ENCODE results near the gene LYVE1. TPM values are rescaled to one million over a fixed set of nuclear protein-coding genes. Genes with fewer than 3 reads are reported as not detected.

LYVE1 gene
- total RNA-seq, 1 donor from 2014 or later = 0.27 TPM

DNA sequence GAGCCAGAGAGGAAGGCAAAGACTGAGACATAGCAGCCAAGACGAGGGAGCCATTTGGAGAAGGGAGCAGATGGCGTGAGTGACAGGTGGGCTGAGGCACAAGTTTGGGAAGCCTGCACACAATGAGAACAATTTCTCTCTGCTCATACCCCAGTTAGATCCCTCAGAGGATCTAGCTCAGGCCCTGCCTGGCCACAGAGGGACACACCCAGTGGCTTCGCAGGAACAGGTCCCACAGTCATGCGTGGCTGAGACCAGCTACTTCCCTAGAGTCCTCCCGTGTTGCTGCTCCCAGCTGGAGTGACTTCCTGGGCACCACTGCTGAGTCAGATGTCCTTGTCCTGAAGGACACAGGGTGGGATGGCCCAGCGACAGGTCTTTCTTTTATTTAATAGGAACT, 33.4 kb upstream of the LYVE1 start:
- no peak for TF ChIP-seq EZH2 (IDR thresholded peaks at IDR 0.05; ENCODE audit: insufficient read depth, low read length)
- TF ChIP-seq, protein P1, sequence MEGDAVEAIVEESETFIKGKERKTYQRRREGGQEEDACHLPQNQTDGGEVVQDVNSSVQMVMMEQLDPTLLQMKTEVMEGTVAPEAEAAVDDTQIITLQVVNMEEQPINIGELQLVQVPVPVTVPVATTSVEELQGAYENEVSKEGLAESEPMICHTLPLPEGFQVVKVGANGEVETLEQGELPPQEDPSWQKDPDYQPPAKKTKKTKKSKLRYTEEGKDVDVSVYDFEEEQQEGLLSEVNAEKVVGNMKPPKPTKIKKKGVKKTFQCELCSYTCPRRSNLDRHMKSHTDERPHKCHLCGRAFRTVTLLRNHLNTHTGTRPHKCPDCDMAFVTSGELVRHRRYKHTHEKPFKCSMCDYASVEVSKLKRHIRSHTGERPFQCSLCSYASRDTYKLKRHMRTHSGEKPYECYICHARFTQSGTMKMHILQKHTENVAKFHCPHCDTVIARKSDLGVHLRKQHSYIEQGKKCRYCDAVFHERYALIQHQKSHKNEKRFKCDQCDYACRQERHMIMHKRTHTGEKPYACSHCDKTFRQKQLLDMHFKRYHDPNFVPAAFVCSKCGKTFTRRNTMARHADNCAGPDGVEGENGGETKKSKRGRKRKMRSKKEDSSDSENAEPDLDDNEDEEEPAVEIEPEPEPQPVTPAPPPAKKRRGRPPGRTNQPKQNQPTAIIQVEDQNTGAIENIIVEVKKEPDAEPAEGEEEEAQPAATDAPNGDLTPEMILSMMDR (IDR thresholded peaks at IDR 0.05; ENCODE audit: insufficient read depth, low read depth, low read length) = no peak
- no peak overlapping the region for H3K4me2 ChIP-seq (ENCODE audit: low read length)
- Mint-ChIP-seq H3K27me3 (ENCODE audit: low read depth, unreplicated experiment) (peaks cover 7% of the 10 kb centered on the region), H3K4me3 (ENCODE audit: unreplicated experiment) (no peak overlapping the region), H3K36me3 (ENCODE audit: low read depth, unreplicated experiment) (peaks cover 6% of the 10 kb centered on the region), H3K27ac (ENCODE audit: unreplicated experiment) (no peak overlapping the region), H3K4me1 (ENCODE audit: low read depth, unreplicated experiment) (peaks cover 34% of the 10 kb centered on the region), H3K9me3 (ENCODE audit: unreplicated experiment) (no peaks in the 10 kb centered on the region)
- no peaks in the 10 kb centered on the region for H3K79me2 ChIP-seq (ENCODE audit: insufficient read depth, low read length)
- no peak overlapping the region for H3K27ac ChIP-seq (ENCODE audit: low read depth, low read length)
- H2AFZ ChIP-seq (ENCODE audit: low read depth, low read length) = no peak overlapping the region
- no peak for FAIRE-seq
- H3K36me3 ChIP-seq (ENCODE audit: insufficient read depth, low read length) = no peaks in the 10 kb centered on the region
- H4K20me1 ChIP-seq (ENCODE audit: insufficient read depth, low read length) = no peaks in the 10 kb centered on the region
- H3K4me3 ChIP-seq (ENCODE audit: insufficient read depth, low read depth, low read length) = no peak overlapping the region
- no peak overlapping the region for H3K9ac ChIP-seq (ENCODE audit: low read length)
- no peaks in the 10 kb centered on the region for H3K27me3 ChIP-seq (ENCODE audit: insufficient read depth, low read length)
- peaks cover 19% of the 10 kb centered on the region for H3K4me1 ChIP-seq (ENCODE audit: insufficient read depth, low read length)
- H3K9me3 ChIP-seq (ENCODE audit: insufficient read depth, low read depth, low read length) = no peaks in the 10 kb centered on the region
- no peak for DNase-seq (ENCODE audit: low read depth)

DNA sequence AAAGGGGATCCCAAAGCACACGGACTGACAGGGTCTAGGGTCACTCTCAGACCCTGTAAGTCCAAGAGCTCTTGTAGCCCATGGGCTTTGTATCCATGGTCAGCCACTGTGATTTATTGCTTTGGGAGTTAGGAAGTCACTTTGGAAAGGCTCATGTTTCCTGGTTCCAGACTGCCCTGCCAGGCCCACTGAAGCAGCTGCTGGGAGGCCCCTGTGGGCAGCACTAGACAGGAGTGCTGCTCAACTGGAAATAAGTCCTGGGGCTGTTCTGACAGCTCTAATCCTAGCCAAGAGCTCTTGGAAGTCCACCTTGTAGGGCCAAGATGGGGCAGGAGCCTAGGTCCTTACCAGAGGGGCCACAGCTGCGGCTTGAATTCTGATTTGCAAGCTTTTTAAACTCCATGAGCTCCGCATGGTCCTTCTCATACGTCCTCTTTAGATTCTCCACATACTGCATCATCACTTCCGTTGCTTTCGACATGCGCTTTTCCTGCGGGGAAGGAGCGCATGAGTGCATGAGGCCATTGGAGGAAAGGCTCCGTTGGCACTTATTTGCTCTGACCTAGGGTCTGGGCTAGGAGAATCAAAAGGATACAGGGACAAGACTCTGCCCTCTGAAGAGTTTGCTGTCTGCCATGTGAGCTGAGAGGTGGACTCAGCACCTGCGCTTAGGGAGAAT, 32.2 kb upstream of the LYVE1 start:
- H3K27me3 Mint-ChIP-seq (ENCODE audit: low read depth, unreplicated experiment) = peaks cover 7% of the 10 kb centered on the region
- DNase-seq (ENCODE audit: low read depth) (no peak), FAIRE-seq (no peak)
- no peaks in the 10 kb centered on the region for H4K20me1 ChIP-seq (ENCODE audit: insufficient read depth, low read length)
- H3K9me3 ChIP-seq (ENCODE audit: insufficient read depth, low read depth, low read length) = no peaks in the 10 kb centered on the region
- H3K4me3 Mint-ChIP-seq (ENCODE audit: unreplicated experiment) = no peak overlapping the region
- no peaks in the 10 kb centered on the region for H3K36me3 ChIP-seq (ENCODE audit: insufficient read depth, low read length)
- H3K4me3 ChIP-seq (ENCODE audit: insufficient read depth, low read depth, low read length) = no peak overlapping the region
- TF ChIP-seq, protein P1 (IDR thresholded peaks at IDR 0.05; ENCODE audit: insufficient read depth, low read depth, low read length) = no peak
- no peak for TF ChIP-seq EZH2 (IDR thresholded peaks at IDR 0.05; ENCODE audit: insufficient read depth, low read length)
- H3K79me2 ChIP-seq (ENCODE audit: insufficient read depth, low read length) = no peaks in the 10 kb centered on the region
- no peaks in the 10 kb centered on the region for H3K27me3 ChIP-seq (ENCODE audit: insufficient read depth, low read length)
- peaks cover 8% of the 10 kb centered on the region for H3K4me1 ChIP-seq (ENCODE audit: insufficient read depth, low read length)
- no peaks in the 10 kb centered on the region for H3K9me3 Mint-ChIP-seq (ENCODE audit: unreplicated experiment)
- H3K36me3 Mint-ChIP-seq (ENCODE audit: low read depth, unreplicated experiment) = peaks cover 6% of the 10 kb centered on the region
- no peak overlapping the region for H3K27ac ChIP-seq (ENCODE audit: low read depth, low read length)
- H3K4me2 ChIP-seq (ENCODE audit: low read length) = no peak overlapping the region
- H2AFZ ChIP-seq (ENCODE audit: low read depth, low read length) = no peak overlapping the region
- H3K9ac ChIP-seq (ENCODE audit: low read length) = no peak overlapping the region
- no peak overlapping the region for H3K27ac Mint-ChIP-seq (ENCODE audit: unreplicated experiment)
- H3K4me1 Mint-ChIP-seq (ENCODE audit: low read depth, unreplicated experiment) = peaks cover 24% of the 10 kb centered on the region

Data from astrocyte (in vitro differentiated cells and primary cell).